NCI-H345 (cell line): ENCODE results near the gene PCSK6.
"Not testable (repeated sequence)": the region's sequence is repeated elsewhere in the genome, so short reads cannot be mapped to it uniquely, and the experiment has no call there.

Experiments used
- DNase-seq: peaks from one replicate; lab custom pipeline; 2025; lab: John Stamatoyannopoulos, UW

Gene PCSK6

GRCh38 chr15:101429191-101429590, 60.3 kb downstream of the PCSK6 start:
- DNase-seq = no peak

GRCh38 chr15:101428758-101429157, 60.7 kb downstream of the PCSK6 start:
- DNase-seq = no peak

- peak; percentile 2 for DNase-seq
Measured at GRCh38 chr15:101427606-101428487, 61.7 kb downstream of the PCSK6 start.

- no peak for DNase-seq
Measured at GRCh38 chr15:101426761-101427333, 62.7 kb downstream of the PCSK6 start.

GRCh38 chr15:101425787-101426365, 63.6 kb downstream of the PCSK6 start:
- no peak for DNase-seq

- no peak for DNase-seq
Measured at GRCh38 chr15:101424984-101425383, 64.5 kb downstream of the PCSK6 start.

GRCh38 chr15:101420232-101420631, 69.3 kb downstream of the PCSK6 start:
- DNase-seq = no peak

- not testable (repeated sequence) for DNase-seq
Measured at GRCh38 chr15:101416475-101416874, 73.0 kb downstream of the PCSK6 start.

- no peak for DNase-seq
Measured at GRCh38 chr15:101413239-101413638, 76.3 kb downstream of the PCSK6 start.

- DNase-seq = no peak
Measured at GRCh38 chr15:101411581-101411980, 77.9 kb downstream of the PCSK6 start.

- DNase-seq = no peak
Measured at GRCh38 chr15:101411085-101411484, 78.4 kb downstream of the PCSK6 start.

- no peak for DNase-seq
Measured at GRCh38 chr15:101410612-101411011, 78.9 kb downstream of the PCSK6 start.

- no peak for DNase-seq
Measured at GRCh38 chr15:101409621-101410020, 79.9 kb downstream of the PCSK6 start.

GRCh38 chr15:101407966-101408775, 81.3 kb downstream of the PCSK6 start:
- no peak for DNase-seq

GRCh38 chr15:101407439-101407838, 82.1 kb downstream of the PCSK6 start:
- no peak for DNase-seq

- no peak for DNase-seq
Measured at GRCh38 chr15:101406526-101407195, 82.8 kb downstream of the PCSK6 start.

- no peak for DNase-seq
Measured at GRCh38 chr15:101406036-101406435, 83.5 kb downstream of the PCSK6 start.

GRCh38 chr15:101404245-101404644, 85.3 kb downstream of the PCSK6 start:
- no peak for DNase-seq

GRCh38 chr15:101402883-101403282, 86.6 kb downstream of the PCSK6 start:
- not testable (repeated sequence) for DNase-seq

GRCh38 chr15:101401286-101401685, 88.2 kb downstream of the PCSK6 start:
- no peak for DNase-seq

- no peak for DNase-seq
Measured at GRCh38 chr15:101399431-101399830, 90.1 kb downstream of the PCSK6 start.

GRCh38 chr15:101398247-101398646, 91.3 kb downstream of the PCSK6 start:
- DNase-seq = no peak
